ENCODE data around the gene HTRA3. TPM values are rescaled to one million over a fixed set of nuclear protein-coding genes. Genes with fewer than 3 reads are reported as not detected.

The HTRA3 gene
- total RNA-seq, 1 experiment from 2014 or later, result 0.64 TPM

DNA sequence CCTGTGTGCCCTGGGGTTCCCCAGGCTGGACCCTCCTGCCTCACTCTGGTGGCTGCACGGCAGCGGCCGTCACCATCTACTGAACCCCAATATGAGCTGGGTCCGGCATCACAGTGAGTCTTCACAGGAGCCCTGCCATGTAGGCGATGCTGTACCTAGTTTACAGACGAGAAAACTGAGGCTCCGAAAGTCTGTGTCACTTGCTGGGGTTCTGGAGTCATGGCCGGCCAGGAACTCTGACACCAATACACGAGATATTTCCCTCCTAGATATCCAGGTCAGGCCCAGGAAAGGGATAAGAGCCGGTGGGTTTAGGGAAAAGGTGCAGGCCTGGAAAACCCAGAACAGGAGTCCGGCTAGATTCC, 74.4 kb downstream of the HTRA3 start:
- Histone ChIP-seq H3K4me1 (ENCODE audit: insufficient read depth, low read length, poor library complexity, severe bottlenecking) (no peaks in the 10 kb centered on the region), H3K27me3 (replicated peaks; ENCODE audit: insufficient read depth, low read depth, low read length, poor library complexity) (peaks cover 8% of the 10 kb centered on the region), H3K27ac (ENCODE audit: low read depth, low read length, poor library complexity, severe bottlenecking) (no peak overlapping the region), H3K4me3 (ENCODE audit: low read depth, low read length, poor library complexity, severe bottlenecking) (no peak overlapping the region), H3K36me3 (ENCODE audit: insufficient read depth, low read length, poor library complexity, severe bottlenecking) (no peaks in the 10 kb centered on the region), H3K9me3 (ENCODE audit: low read depth, low read length, poor library complexity, severe bottlenecking) (no peaks in the 10 kb centered on the region)
- BruUV-seq (replicated peaks), result no TSS peak
- TF ChIP-seq EZH2 (IDR thresholded peaks at IDR 0.05; ENCODE audit: borderline replicate concordance, low read depth, low read length, poor library complexity, severe bottlenecking), result no peak
- TF ChIP-seq, protein P1, sequence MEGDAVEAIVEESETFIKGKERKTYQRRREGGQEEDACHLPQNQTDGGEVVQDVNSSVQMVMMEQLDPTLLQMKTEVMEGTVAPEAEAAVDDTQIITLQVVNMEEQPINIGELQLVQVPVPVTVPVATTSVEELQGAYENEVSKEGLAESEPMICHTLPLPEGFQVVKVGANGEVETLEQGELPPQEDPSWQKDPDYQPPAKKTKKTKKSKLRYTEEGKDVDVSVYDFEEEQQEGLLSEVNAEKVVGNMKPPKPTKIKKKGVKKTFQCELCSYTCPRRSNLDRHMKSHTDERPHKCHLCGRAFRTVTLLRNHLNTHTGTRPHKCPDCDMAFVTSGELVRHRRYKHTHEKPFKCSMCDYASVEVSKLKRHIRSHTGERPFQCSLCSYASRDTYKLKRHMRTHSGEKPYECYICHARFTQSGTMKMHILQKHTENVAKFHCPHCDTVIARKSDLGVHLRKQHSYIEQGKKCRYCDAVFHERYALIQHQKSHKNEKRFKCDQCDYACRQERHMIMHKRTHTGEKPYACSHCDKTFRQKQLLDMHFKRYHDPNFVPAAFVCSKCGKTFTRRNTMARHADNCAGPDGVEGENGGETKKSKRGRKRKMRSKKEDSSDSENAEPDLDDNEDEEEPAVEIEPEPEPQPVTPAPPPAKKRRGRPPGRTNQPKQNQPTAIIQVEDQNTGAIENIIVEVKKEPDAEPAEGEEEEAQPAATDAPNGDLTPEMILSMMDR (conservative IDR thresholded peaks at IDR 0.05; ENCODE audit: low read depth, low read length), result no peak
- DNase-seq (ENCODE audit: low spot score), result no peak
- intact Hi-C loops (cut with micrococcal nuclease; ENCODE audit: unreplicated experiment), result no loop called here
- POLR2A ChIA-PET (ENCODE audit: low non-redundant PET), result no interaction called here
- CTCF ChIA-PET, result interaction anchor here (2.2 kb wide), 1 partner anchor 102 kb away, joined by 5 read pairs; no protein-coding TSS in a partner anchor

- POLR2A ChIA-PET (ENCODE audit: low non-redundant PET), result no interaction called here
- no peak for TF ChIP-seq EZH2 (IDR thresholded peaks at IDR 0.05; ENCODE audit: borderline replicate concordance, low read depth, low read length, poor library complexity, severe bottlenecking)
- TF ChIP-seq, protein P1 (conservative IDR thresholded peaks at IDR 0.05; ENCODE audit: low read depth, low read length), result no peak
Observed at GRCh38 chr4:8344377-8344776, 74.8 kb downstream of the HTRA3 start.

DNA sequence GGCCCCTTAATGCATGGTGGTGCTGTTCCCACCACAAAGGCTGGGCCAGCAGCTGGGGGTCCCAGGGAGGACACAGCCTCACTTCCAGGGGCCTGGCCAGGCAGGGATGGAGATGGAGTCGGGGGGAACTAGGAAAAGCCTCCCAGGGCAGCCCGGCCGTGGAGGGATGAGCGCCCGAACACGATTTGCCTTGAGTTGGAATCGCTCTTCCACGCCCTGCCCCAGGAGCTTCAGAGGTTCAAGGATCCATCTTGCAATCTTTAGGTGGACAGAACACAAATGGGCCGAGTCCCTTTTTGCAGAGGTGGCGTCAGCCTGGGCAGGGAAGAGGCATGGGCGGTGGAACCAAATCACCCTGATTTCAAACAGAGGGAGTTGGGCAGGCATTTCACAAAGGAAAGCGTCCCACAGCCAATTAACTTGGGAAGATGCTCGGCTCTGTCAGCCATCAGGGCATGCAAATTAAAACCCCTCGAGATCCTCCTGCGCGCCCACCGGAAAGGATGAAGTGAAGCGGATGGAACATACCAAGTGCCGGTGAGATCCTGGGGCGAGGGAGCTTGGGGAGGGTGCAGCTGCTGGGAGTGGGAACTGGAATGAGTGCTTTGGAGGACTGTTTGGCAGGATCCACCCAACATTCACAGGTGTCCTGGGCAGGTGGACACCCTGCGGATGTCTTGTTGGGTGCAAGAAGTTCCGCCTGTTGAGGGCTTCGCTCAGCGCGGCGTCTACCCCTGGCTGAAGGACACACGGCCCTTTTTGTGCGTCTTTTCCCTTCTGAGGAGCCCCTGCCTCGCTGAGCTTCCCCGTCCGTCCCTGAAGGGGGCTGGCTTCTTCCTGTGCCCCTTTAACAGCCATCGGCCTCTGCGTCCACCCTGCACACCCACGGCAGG, 75.7 kb downstream of the HTRA3 start:
- Histone ChIP-seq H3K27me3 (replicated peaks; ENCODE audit: insufficient read depth, low read depth, low read length, poor library complexity) (peaks cover 8% of the 10 kb centered on the region), H3K9me3 (ENCODE audit: low read depth, low read length, poor library complexity, severe bottlenecking) (no peaks in the 10 kb centered on the region), H3K36me3 (ENCODE audit: insufficient read depth, low read length, poor library complexity, severe bottlenecking) (no peaks in the 10 kb centered on the region), H3K27ac (ENCODE audit: low read depth, low read length, poor library complexity, severe bottlenecking) (no peak overlapping the region), H3K4me1 (ENCODE audit: insufficient read depth, low read length, poor library complexity, severe bottlenecking) (no peaks in the 10 kb centered on the region), H3K4me3 (ENCODE audit: low read depth, low read length, poor library complexity, severe bottlenecking) (no peak overlapping the region)
- no peak for TF ChIP-seq EZH2 (IDR thresholded peaks at IDR 0.05; ENCODE audit: borderline replicate concordance, low read depth, low read length, poor library complexity, severe bottlenecking)
- TF ChIP-seq, protein P1 (conservative IDR thresholded peaks at IDR 0.05; ENCODE audit: low read depth, low read length), result no peak
- DNase-seq (ENCODE audit: low spot score), result no peak
- ChIA-PET POLR2A (ENCODE audit: low non-redundant PET) (no interaction called here), CTCF (interaction anchor here (1.1 kb wide), 1 partner anchor 11 kb away, joined by 3 read pairs; no protein-coding TSS in a partner anchor)
- no TSS peak for BruUV-seq (replicated peaks)
- intact Hi-C loops (cut with micrococcal nuclease; ENCODE audit: unreplicated experiment), result no loop called here

More at GRCh38 chr4:8344377-8344776, 74.8 kb downstream of the HTRA3 start:
- no peaks in the 10 kb centered on the region for H3K36me3 ChIP-seq (ENCODE audit: insufficient read depth, low read length, poor library complexity, severe bottlenecking)
- H3K9me3 ChIP-seq (ENCODE audit: low read depth, low read length, poor library complexity, severe bottlenecking), result no peaks in the 10 kb centered on the region
- intact Hi-C loops (cut with micrococcal nuclease; ENCODE audit: unreplicated experiment), result no loop called here
- H3K4me1 ChIP-seq (ENCODE audit: insufficient read depth, low read length, poor library complexity, severe bottlenecking), result no peaks in the 10 kb centered on the region
- CTCF ChIA-PET, result no interaction called here
- H3K4me3 ChIP-seq (ENCODE audit: low read depth, low read length, poor library complexity, severe bottlenecking), result no peak overlapping the region
- no peak overlapping the region for H3K27ac ChIP-seq (ENCODE audit: low read depth, low read length, poor library complexity, severe bottlenecking)
- BruUV-seq (replicated peaks), result no TSS peak
- H3K27me3 ChIP-seq (replicated peaks; ENCODE audit: insufficient read depth, low read depth, low read length, poor library complexity), result peaks cover 8% of the 10 kb centered on the region
- no peak for DNase-seq (ENCODE audit: low spot score)
